Heart left ventricle (tissue), 16 donors: Measurements from ENCODE around the gene PTGR2. TPM values are rescaled to one million over a fixed set of nuclear protein-coding genes. Genes with fewer than 3 reads are reported as not detected.

Experiments
- ATAC-seq, 4 donors: fragments of 200-7000 bp; cut with Tn5 transposase; one replicate each; pipeline ENCODE4 v1.9.1; 2020 to 2022; ENCODE audit warnings: moderate library complexity in 4 of 4, mild to moderate bottlenecking in 3 of 4, moderate number of reproducible peaks in 1 of 4
- DNase-seq, 5 donors: peaks; one replicate each; pipeline ENCODE4 v3.0.0-alpha.2; 2020
- H3K27ac ChIP-seq, 12 donors: fragments of 200-600 bp; sonication (generic) in 4 of 12; one replicate each; pipeline versions ENCODE4 v1.5.0 to v1.8.0; 2016 to 2022; ENCODE audit warnings: mild to moderate bottlenecking in 2 of 12
- H3K27me3 ChIP-seq, 9 donors: fragments of 200-600 bp; sonication (generic) in 2 of 9; one replicate each; pipeline versions ENCODE4 v1.5.1 to v1.8.0; 2016 to 2022; ENCODE audit warnings: mild to moderate bottlenecking in 3 of 9
- H3K36me3 ChIP-seq, 9 donors: fragments of 200-600 bp; sonication (generic) in 2 of 9; one replicate each; pipeline versions ENCODE4 v1.5.0 to v1.8.0; 2018 to 2022; ENCODE audit warnings: mild to moderate bottlenecking in 2 of 9
- H3K4me1 ChIP-seq, 12 donors: fragments of 200-600 bp; sonication (generic) in 4 of 12; one replicate each; pipeline versions ENCODE4 v1.5.0 to v1.8.0; 2016 to 2022; ENCODE audit warnings: mild to moderate bottlenecking in 3 of 12
- H3K4me3 ChIP-seq, 12 donors: fragments of 200-600 bp; sonication (generic) in 4 of 12; one replicate each; pipeline versions ENCODE4 v1.5.0 to v1.8.0; 2017 to 2022; ENCODE audit warnings: mild to moderate bottlenecking in 9 of 12, moderate library complexity in 4 of 12
- H3K9me3 ChIP-seq, 12 donors: fragments of 200-600 bp; sonication (generic) in 4 of 12; one replicate each; pipeline versions ENCODE4 v1.5.0 to v1.8.0; 2016 to 2022; ENCODE audit warnings: mild to moderate bottlenecking in 1 of 12
- CTCF ChIP-seq, 12 donors: fragments of 200-600 bp; sonication (generic) in 4 of 12; IDR thresholded peaks; one replicate each; pipeline versions ENCODE4 v1.5.0 to v1.8.0; 2018 to 2022; ENCODE audit warnings: antibody characterized with exemption in 12 of 12, mild to moderate bottlenecking in 5 of 12
- POLR2A ChIP-seq, 2 donors: fragments of 450-650 bp; IDR thresholded peaks; one replicate each; pipeline ENCODE4 v1.6.1; 2017; ENCODE audit warnings: antibody characterized with exemption in 2 of 2, mild to moderate bottlenecking in 2 of 2, moderate library complexity in 2 of 2
- WGBS, 4 donors: extraction: QIAGEN DNeasy Blood & Tissue Kit in 2 of 4; methylation state at CpG; one replicate each; pipeline versions ENCODE4 v1.1.5 to v1.1.7; 2013 to 2018; 5-methylcytosine and 5-hydroxymethylcytosine counted together
- intact Hi-C, 10 donors: fragments of 100-400 bp; cut with DNase I; formaldehyde crosslinking; loops; one replicate each; pipeline versions ENCODE4 v1.11.1 to v1.14.2; 2022
- polyA plus RNA-seq, 2 donors: library from polyadenylated mRNA; stranded (reverse); fragments of 200-250 nt; gene quantifications; one replicate each; pipeline ENCODE4 v1.2.3, GENCODE V29; 2013
- total RNA-seq, 9 donors: library from RNA; depleted of rRNA in 2 of 9; stranded (reverse); fragments of >200 nt in 2 of 9; fragmentation: NEBNext Ultra II Directional in 3 of 9; extraction: Animal tissue kit (Norgen Biotek cat#: 25700) in 3 of 9; gene quantifications; one replicate each; pipeline versions ENCODE4 v1.1.0 to v1.2.4, GENCODE V29; 2016 to 2023
- donor health status: ischemic (EF 13 %, LVEDD 7.1; RV severe dilation, severe dysfunction).
- donor health status: healthy with polysubstance abuse.
- donor health status: DM: no; HTN: yes; CAD: no.
- donor health status: DM: no; HTN: no; CAD: no.
- donor health status: ischemic (EF 25% LVEDD 6.9; RV normal size, moderate dysfunction).
- donor health status: ischemic (EF 25% LVEDD 5.7; RV mildly dilated, moderate dysfunction).
- donor health status: healthy.
- donor health status: DM: yes; HTN: yes; CAD: no.
- donor health status: ischemic (EF 35%, LVEDD 5.7; RV mildly dilated, moderate dysfunction).
- donor health status: nonischemic (EF 11% LVEDD 7.7; RV severe dilation, severe dysfunction).
- donor health status: DM: yes; HTN: yes; CAD: no.
- donor health status: PGD.
- donor health status: ischemic (EF 29% LVEDD 5.4; RV normal size, mild dysfunction).
- donor health status: nonischemic (EF 23%, LVEDD 6.1; RV moderate dilation, normal function).

PTGR2 gene
- total and polyA plus RNA-seq, 11 donors, result 10.1 to 55.8 (median 26.3) TPM

- peaks cover 0 to 97% (median 81%) of the 10 kb centered on the region in 9 donors for H3K36me3 ChIP-seq
- 52 to 70% (median 62%) methylated on average over 1 of the region's 1 CpG for WGBS, 4 donors
- no peaks in the 10 kb centered on the region for H3K9me3 ChIP-seq
- no peak for DNase-seq
- no peak overlapping the region for H3K4me3 ChIP-seq
- intact Hi-C loops, result no loop called here
- TF ChIP-seq POLR2A (IDR thresholded peaks at IDR 0.05) (no peak), CTCF (IDR thresholded peaks at IDR 0.05) (no peak)
- peak overlapping the region in 1 of 12 donors; percentile 47 for H3K27ac ChIP-seq
- H3K27me3 ChIP-seq, result no peaks in the 10 kb centered on the region
- H3K4me1 ChIP-seq, result peaks cover 0 to 12% (median 0%) of the 10 kb centered on the region in 12 donors
- no peak for ATAC-seq
Measured at GRCh38 chr14:73895939-73896338, 44.3 kb downstream of the PTGR2 start.

GRCh38 chr14:73896521-73896920 lies 44.9 kb downstream of the PTGR2 start:
- ATAC-seq (no peak), DNase-seq (no peak)
- Histone ChIP-seq H3K27me3 (no peaks in the 10 kb centered on the region), H3K36me3 (peaks cover 0 to 100% (median 87%) of the 10 kb centered on the region in 9 donors), H3K27ac (peak overlapping the region in 1 of 12 donors; percentile 47), H3K4me3 (no peak overlapping the region), H3K4me1 (peaks cover 0 to 12% (median 0%) of the 10 kb centered on the region in 12 donors), H3K9me3 (no peaks in the 10 kb centered on the region)
- intact Hi-C loops, result no loop called here
- no peak for TF ChIP-seq POLR2A (IDR thresholded peaks at IDR 0.05)
- TF ChIP-seq CTCF (IDR thresholded peaks at IDR 0.05), result no peak
- WGBS, 4 donors, result 75 to 83% (median 78%) methylated on average over 1 of the region's 1 CpG

GRCh38 chr14:73903028-73903427 lies 51.4 kb downstream of the PTGR2 start:
- intact Hi-C loops, result no loop called here
- no peak for DNase-seq
- Histone ChIP-seq H3K27me3 (no peaks in the 10 kb centered on the region), H3K4me1 (peaks cover 0 to 4% (median 0%) of the 10 kb centered on the region in 12 donors), H3K9me3 (no peaks in the 10 kb centered on the region), H3K27ac (no peak overlapping the region), H3K4me3 (no peak overlapping the region), H3K36me3 (peaks cover 0 to 98% (median 93%) of the 10 kb centered on the region in 9 donors)
- 80 to 93% (median 82%) methylated on average over 3 of the region's 3 CpGs for WGBS, 4 donors
- no peak for ATAC-seq
- TF ChIP-seq POLR2A (IDR thresholded peaks at IDR 0.05) (no peak), CTCF (IDR thresholded peaks at IDR 0.05) (no peak)

GRCh38 chr14:73909681-73910080 lies 58.0 kb downstream of the PTGR2 start:
- H3K27me3 ChIP-seq, result no peaks in the 10 kb centered on the region
- H3K4me1 ChIP-seq, result no peaks in the 10 kb centered on the region
- no peak overlapping the region for H3K4me3 ChIP-seq
- TF ChIP-seq POLR2A (IDR thresholded peaks at IDR 0.05) (no peak), CTCF (IDR thresholded peaks at IDR 0.05) (no peak)
- H3K36me3 ChIP-seq, result peaks cover 0 to 98% (median 92%) of the 10 kb centered on the region in 9 donors
- H3K27ac ChIP-seq, result no peak overlapping the region
- WGBS, 4 donors, result 82 to 100% (median 96%) methylated on average over 1 of the region's 1 CpG
- ATAC-seq, result no peak
- intact Hi-C loops, result no loop called here
- H3K9me3 ChIP-seq, result peaks cover 0 to 9% (median 0%) of the 10 kb centered on the region in 12 donors
- DNase-seq, result no peak
